GM18873 (cell line): ENCODE measurements around the gene WHRN.

Experiments used
- ATAC-seq: cut with Tn5 transposase; IDR thresholded peaks from one replicate; pipeline ENCODE4 v1.9.1; 2021; ENCODE audit warnings: mild to moderate bottlenecking, moderate library complexity, moderate number of reproducible peaks; ENCODE audit not compliant: unreplicated experiment, low FRiP score

Gene WHRN

GRCh38 chr9:114427644-114428043 is 77.6 kb downstream of the WHRN start:
- no peak for ATAC-seq

DNA sequence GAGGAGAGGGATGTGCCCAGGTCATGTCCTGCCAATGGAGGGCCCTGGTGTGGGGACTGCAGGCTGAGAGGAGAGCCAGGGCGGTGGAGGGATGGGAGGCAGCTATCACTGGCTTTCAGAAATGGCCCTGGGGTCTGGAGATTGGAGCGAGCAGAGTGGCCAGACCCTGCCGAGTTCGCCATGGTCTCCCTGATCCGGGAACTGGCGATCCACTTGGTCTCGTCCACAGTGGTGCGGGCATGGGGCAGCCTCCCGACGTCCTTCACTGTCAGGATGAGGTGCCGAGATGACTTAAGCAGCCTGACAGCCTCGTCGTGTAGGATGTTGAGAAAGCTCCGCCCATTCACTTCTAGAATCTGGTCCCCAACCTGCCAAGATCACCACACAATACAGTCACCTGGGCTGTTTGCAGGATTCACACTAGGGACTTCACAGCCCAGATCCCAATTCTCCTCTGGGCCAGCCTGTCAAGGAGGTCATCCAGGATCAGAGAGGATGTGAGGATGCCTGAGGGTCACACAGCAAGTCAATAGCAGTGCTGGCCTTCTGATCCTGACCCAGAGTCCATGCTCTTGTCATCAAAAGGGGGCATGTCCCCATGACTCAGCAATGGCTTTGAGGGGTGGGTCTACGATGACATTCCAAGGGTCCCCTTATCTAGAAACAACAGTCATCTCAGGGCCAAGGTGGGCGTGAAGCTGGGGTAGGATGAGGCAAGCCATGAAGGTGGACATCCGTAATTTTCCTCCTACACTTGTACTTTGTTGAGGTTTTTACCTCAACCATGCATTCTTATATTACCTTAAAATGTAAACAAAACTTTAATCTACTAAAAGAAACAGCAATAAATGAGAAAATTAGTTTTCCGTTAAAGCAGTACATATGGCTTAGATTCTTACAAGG is 79.0 kb downstream of the WHRN start:
- no peak for ATAC-seq

GRCh38 chr9:114425126-114425525 is 80.1 kb downstream of the WHRN start:
- no peak for ATAC-seq

DNA sequence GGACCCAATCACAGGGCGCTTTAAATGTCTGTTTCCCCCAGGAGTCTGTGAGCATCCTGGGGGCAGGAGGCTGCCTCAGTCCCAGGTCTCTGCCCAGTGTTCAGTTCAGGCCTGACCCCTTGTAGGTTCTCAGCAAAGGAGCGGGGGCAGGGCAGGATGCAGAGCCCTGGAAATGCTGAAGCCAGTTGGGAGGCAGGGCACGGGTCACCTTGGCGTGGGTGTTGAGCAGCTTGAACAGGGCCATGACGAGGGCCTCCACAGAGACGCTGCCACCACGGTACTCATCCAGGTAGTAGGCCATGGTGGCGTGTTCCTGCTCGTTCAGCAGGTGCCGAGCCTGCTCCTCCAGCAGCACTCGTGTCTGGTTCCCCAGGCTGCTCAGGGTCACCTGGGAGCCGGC is 81.1 kb downstream of the WHRN start:
- no peak for ATAC-seq

- no peak for ATAC-seq
These were observed 82.1 kb downstream of the WHRN start for GRCh38 chr9:114423181-114423580.

- ATAC-seq: no peak
These were observed 84.1 kb downstream of the WHRN start for GRCh38 chr9:114421147-114421546.

GRCh38 chr9:114419796-114420195 is 85.5 kb downstream of the WHRN start:
- no peak for ATAC-seq

DNA sequence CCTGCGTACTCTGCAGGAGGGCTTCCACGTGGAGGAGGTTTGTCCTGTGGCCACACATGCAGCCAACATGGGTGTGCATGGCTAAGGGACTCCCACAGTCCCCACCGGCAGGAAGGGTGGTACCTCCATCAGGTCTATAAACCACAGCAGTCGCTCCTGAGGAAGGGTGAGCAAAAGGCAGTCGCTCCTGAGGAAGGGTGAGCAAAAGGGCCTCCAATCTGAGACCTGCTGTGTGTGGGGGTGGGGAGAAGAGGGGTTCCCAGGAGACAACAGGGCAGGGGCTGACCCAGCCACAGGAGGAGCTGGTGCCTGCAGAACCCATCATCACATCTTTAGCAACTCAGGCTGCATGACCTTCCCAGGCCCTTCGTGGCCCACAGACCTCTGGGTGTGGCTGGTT is 87.2 kb downstream of the WHRN start:
- no peak for ATAC-seq

DNA sequence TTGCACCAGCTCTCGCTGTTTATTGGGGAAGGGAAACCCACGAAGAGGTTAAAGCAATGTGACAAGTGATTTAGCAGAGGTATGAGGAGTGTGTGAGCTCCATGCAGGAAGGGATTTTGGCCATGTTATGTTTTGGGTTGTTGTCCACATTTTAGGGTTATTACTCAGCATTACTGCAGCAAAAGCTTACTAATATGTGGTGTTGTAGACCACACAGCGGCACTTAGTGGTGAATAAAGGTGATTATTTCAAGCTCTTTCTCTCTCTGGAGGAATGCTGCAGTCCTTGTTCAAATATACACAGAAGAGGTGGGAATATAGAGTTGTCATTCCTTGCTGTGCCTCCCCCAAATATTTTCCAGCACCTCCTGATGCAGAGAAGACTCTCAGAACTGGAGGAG is 87.8 kb downstream of the WHRN start:
- no peak for ATAC-seq

DNA sequence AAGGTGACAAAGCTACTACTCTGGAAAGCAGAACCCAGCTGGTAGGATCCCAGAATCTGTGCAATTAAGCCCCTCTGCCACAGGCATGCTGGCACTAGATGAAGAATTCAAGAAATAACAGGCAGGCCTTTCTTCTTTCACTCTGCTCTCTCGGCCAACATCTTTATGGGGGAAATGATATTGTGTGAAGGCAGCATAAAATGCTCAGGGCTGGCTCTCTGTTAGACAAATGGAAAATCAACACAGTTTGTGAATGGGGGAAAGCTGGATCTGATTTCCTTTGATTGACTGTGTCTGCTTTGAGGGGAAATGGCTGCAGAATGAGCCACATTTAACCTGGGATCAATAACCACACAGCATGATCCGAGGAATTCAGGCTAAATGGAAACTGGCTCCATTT is 88.4 kb downstream of the WHRN start:
- no peak for ATAC-seq

DNA sequence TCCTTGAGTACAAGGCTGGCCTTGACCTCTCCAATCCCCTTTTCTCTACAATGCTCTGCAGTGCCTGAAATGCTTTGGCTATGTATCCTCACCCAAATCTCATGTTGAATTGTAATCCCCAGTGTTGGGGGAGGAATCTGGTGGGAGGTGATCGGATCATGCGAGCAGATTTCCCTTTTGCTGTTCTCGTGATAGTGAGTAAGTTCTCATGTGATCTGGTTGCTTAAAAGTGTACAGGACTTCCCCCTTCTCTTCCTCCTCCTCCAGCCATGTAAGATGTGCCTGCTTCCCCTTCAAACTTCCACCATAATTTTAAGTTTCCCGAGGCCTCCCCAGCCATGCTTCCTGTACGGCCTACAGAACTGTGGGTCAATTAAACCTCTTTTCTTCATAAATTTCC is 89.0 kb downstream of the WHRN start:
- no peak for ATAC-seq

- ATAC-seq: no peak
These were observed 90.9 kb downstream of the WHRN start for GRCh38 chr9:114414346-114414745.

GRCh38 chr9:114413861-114414301 is 91.4 kb downstream of the WHRN start:
- no peak for ATAC-seq

GRCh38 chr9:114412048-114412683 is 93.1 kb downstream of the WHRN start:
- ATAC-seq: no peak

DNA sequence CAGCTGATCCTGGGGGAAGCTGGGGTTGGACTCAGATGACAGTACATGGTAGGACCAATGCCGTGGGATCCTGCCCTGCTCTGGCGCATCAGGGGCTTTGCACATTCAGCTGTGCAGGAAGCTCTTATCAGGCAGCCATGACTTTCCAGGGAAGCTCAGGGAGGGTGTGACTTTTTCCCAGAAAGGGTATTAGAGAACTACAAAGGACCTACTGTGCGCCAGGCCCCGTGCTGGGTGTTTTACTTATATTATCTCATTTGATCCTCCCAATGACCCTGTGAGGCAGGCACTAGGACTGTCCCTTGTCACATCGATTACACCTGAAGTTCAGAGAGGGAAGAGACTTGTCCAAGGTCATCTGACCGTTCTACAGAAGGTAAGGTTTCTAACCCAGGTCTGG is 93.8 kb downstream of the WHRN start:
- ATAC-seq: no peak

GRCh38 chr9:114410910-114411309 is 94.4 kb downstream of the WHRN start:
- ATAC-seq: no peak

- ATAC-seq: no peak
These were observed 95.4 kb downstream of the WHRN start for GRCh38 chr9:114409842-114410241.

GRCh38 chr9:114409103-114409780 is 96.0 kb downstream of the WHRN start:
- no peak for ATAC-seq

DNA sequence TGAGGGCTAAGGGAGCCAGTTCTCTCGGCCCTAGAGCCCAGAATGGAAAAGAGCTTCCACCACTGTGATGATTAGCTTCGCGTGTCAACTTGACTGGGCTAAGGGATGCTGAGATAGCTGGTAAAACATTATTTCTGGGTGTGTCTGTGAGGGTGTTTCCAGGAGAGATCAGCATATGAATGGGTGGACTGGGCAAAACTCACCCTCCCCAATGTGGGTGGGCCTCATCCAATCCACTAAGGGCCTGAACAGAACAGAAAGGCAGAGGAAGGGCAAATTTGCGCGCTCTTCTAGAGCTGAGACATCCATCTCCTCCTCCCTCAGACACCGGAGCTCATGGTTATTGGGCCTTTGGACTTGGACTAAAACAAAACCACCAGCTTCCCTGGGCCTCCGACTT is 96.6 kb downstream of the WHRN start:
- no peak for ATAC-seq

GRCh38 chr9:114407889-114408288 is 97.4 kb downstream of the WHRN start:
- no peak for ATAC-seq

GRCh38 chr9:114406441-114406840 is 98.8 kb downstream of the WHRN start:
- no peak for ATAC-seq
